HepG2 (cell line): ENCODE measurements around the gene PXYLP1. TPM values are rescaled to one million over a fixed set of nuclear protein-coding genes. Genes with fewer than 3 reads are reported as not detected.

Experiments used
- ATAC-seq: fragments of 200-7000 bp; cut with Tn5 transposase; 3 replicates; pipeline ENCODE4 v1.9.1; 2020; ENCODE audit warnings: mild to moderate bottlenecking, moderate library complexity
- BruUV-seq: library from RNA; stranded (reverse); fragments of 400-500 nt; replicated peaks from 2 replicates; lab custom pipeline; 2021; lab: Mats Ljungman, UMichigan
- CTCF ChIA-PET: fragments of 300-600 bp; formaldehyde crosslinking; extraction: SDS; loops from one replicate; lab custom pipeline; 2021; ENCODE audit warnings: low total read pairs, inconsistent platforms, low intra/inter-chr PET ratio; lab: Yijun Ruan, JAX
- POLR2A ChIA-PET: fragments of 350-600 bp; sonication (Branson Sonifier 250); formaldehyde crosslinking; loops from one replicate; lab custom pipeline; 2020; ENCODE audit warnings: antibody characterized with exemption, inconsistent platforms; lab: Yijun Ruan, JAX
- DNase-seq: peaks from one replicate; pipeline ENCODE4 v3.0.0-alpha.2; 2015; ENCODE audit warnings: low spot score
- FAIRE-seq: peaks from 3 replicates; lab custom pipeline; 2011; peaks lifted over from hg19 to GRCh38; lab: Jason Lieb, UNC
- H2AFZ ChIP-seq: one replicate; pipeline ENCODE4 v1.6.1; 2011; ENCODE audit warnings: low read length, inconsistent platforms
- H3K27ac ChIP-seq: fragments of 300-600 bp; 3 replicates; pipeline ENCODE4 v1.8.0; 2011; ENCODE audit warnings: mixed run types, mild to moderate bottlenecking, mixed read lengths, low read length, inconsistent platforms; ENCODE audit not compliant: insufficient read depth; ENCODE audit errors: extremely low read length
- H3K27me3 ChIP-seq, 2 experiments: fragments of 200-600 bp in 1 of 2; 2 replicates in 1 of 2; 3 replicates in 1 of 2; pipeline versions ENCODE4 v1.6.0 to v1.8.0; 2011; ENCODE audit warnings: low read length in 2 of 2, mild to moderate bottlenecking in 2 of 2, moderate library complexity in 2 of 2, inconsistent platforms in 1 of 2; ENCODE audit not compliant: insufficient read depth in 2 of 2, control insufficient read depth in 1 of 2
- H3K36me3 ChIP-seq, 2 experiments: fragments of 200-600 bp in 1 of 2; replicated peaks in 1 of 2; 2 replicates in 1 of 2; 3 replicates in 1 of 2; pipeline versions ENCODE4 v1.5.1 to v1.8.0; 2011; ENCODE audit warnings: low read length in 2 of 2, inconsistent platforms in 1 of 2; ENCODE audit not compliant: insufficient read depth in 2 of 2, control insufficient read depth in 1 of 2
- H3K4me1 ChIP-seq: 2 replicates; pipeline ENCODE4 v1.5.1; 2012; ENCODE audit warnings: low read length, inconsistent platforms; ENCODE audit not compliant: insufficient read depth
- H3K4me2 ChIP-seq: 2 replicates; pipeline ENCODE4 v1.6.0; 2011; ENCODE audit warnings: low read depth, low read length, inconsistent platforms
- H3K4me3 ChIP-seq, 3 experiments: fragments of 200-600 bp in 1 of 3; sonication (generic), shearing (Covaris generic) in 1 of 3; replicated peaks in 1 of 3; 2 replicates each; pipeline ENCODE4 v1.5.1; 2011 to 2016; ENCODE audit warnings: low read length in 3 of 3, inconsistent platforms in 2 of 3, low read depth in 2 of 3, mild to moderate bottlenecking in 2 of 3, control low read depth in 1 of 3, mixed read lengths in 1 of 3; ENCODE audit not compliant: insufficient read depth in 1 of 3
- H3K79me2 ChIP-seq: one replicate; pipeline ENCODE4 v1.6.1; 2011; ENCODE audit warnings: low read length, inconsistent platforms; ENCODE audit not compliant: insufficient read depth
- H3K9ac ChIP-seq: 2 replicates; pipeline ENCODE4 v1.6.0; 2011; ENCODE audit warnings: mild to moderate bottlenecking, low read depth, low read length, inconsistent platforms; ENCODE audit not compliant: insufficient read depth
- H3K9me3 ChIP-seq: 2 replicates; pipeline ENCODE4 v1.5.1; 2012; ENCODE audit warnings: mild to moderate bottlenecking, low read length
- H4K20me1 ChIP-seq: 2 replicates; pipeline ENCODE4 v1.6.0; 2011; ENCODE audit warnings: inconsistent platforms, mild to moderate bottlenecking, low read length, moderate library complexity; ENCODE audit not compliant: insufficient read depth
- BHLHE40 ChIP-seq: IDR thresholded peaks from 2 replicates; pipeline ENCODE4 v1.6.1; 2011; ENCODE audit warnings: low read length, improper control_type of control experiment
- BORCS8-MEF2B ChIP-seq: sonication (generic); formaldehyde crosslinking; IDR thresholded peaks from 2 replicates; pipeline ENCODE4 v1.8.0; 2022; ENCODE audit warnings: mild to moderate bottlenecking, missing genetic modification reagents
- ETV6 ChIP-seq: sonication (generic); formaldehyde crosslinking; conservative IDR thresholded peaks from 2 replicates; pipeline ENCODE4 v1.4.0; 2020; ENCODE audit warnings: missing genetic modification reagents
- JDP2 ChIP-seq: sonication (generic); formaldehyde crosslinking; IDR thresholded peaks from 2 replicates; pipeline ENCODE4 v1.8.1; 2022; ENCODE audit warnings: missing genetic modification reagents, borderline replicate concordance
- NCOR1 ChIP-seq: fragments of 200-600 bp; sonication (generic); IDR thresholded peaks from 2 replicates; pipeline ENCODE4 v1.7.0; 2017; ENCODE audit warnings: antibody characterized with exemption, low read length, borderline replicate concordance
- ZBTB21 ChIP-seq: sonication (generic); formaldehyde crosslinking; IDR thresholded peaks from 2 replicates; pipeline ENCODE4 v1.4.0; 2020; ENCODE audit warnings: missing genetic modification reagents
- ZFP41 ChIP-seq: sonication (generic); formaldehyde crosslinking; IDR thresholded peaks from 2 replicates; pipeline ENCODE4 v1.4.0; 2020; ENCODE audit warnings: mild to moderate bottlenecking, missing genetic modification reagents, borderline replicate concordance
- ZNF253 ChIP-seq: sonication (generic); formaldehyde crosslinking; IDR thresholded peaks from 2 replicates; pipeline ENCODE4 v1.8.0; 2022; ENCODE audit warnings: mild to moderate bottlenecking, missing genetic modification reagents, borderline replicate concordance
- ZNF326 ChIP-seq: sonication (generic); formaldehyde crosslinking; IDR thresholded peaks from 2 replicates; pipeline ENCODE4 v1.4.0; 2020; ENCODE audit warnings: missing genetic modification reagents, borderline replicate concordance
- ZNF383 ChIP-seq: sonication (generic); formaldehyde crosslinking; IDR thresholded peaks from 2 replicates; pipeline ENCODE4 v1.4.0; 2020; ENCODE audit warnings: missing genetic modification reagents, mild to moderate bottlenecking, borderline replicate concordance
- ZNF441 ChIP-seq: sonication (generic); formaldehyde crosslinking; IDR thresholded peaks from 2 replicates; pipeline ENCODE4 v1.7.0; 2021; ENCODE audit warnings: missing genetic modification reagents, borderline replicate concordance
- ZNF558 ChIP-seq: sonication (generic); formaldehyde crosslinking; IDR thresholded peaks from 2 replicates; pipeline ENCODE4 v1.9.0; 2022; ENCODE audit warnings: mild to moderate bottlenecking, missing genetic modification reagents, borderline replicate concordance
- WGBS: methylation state at CpG from one replicate; pipeline ENCODE4 v1.1.6; 2017; ENCODE audit warnings: low lambda C conversion rate; 5-methylcytosine and 5-hydroxymethylcytosine counted together
- in situ Hi-C: cut with HindIII; loops from 2 replicates; pipeline ENCODE4 v1.10.0; 2017; ENCODE audit warnings: low pct_unique_long_range_greater_than_20kb; ENCODE audit not compliant: extremely low pct_ligation_motif_present
- intact Hi-C: fragments of 100-400 bp; cut with micrococcal nuclease; formaldehyde crosslinking; loops from one replicate; pipeline ENCODE4 v1.10.0; 2022; ENCODE audit not compliant: unreplicated experiment
- polyA plus RNA-seq, 8 experiments: library from polyadenylated mRNA; depleted of rRNA in 3 of 8; stranded (reverse) in 7 of 8; unstranded in 1 of 8; fragments of >200 nt; fragmentation: Illumina TruSeq in 4 of 8; extraction: Trizol in 4 of 8; gene quantifications; 2 replicates each; pipeline versions ENCODE4 v1.2.1 to v1.2.3, GENCODE V29; 2011 to 2016; ENCODE audit warnings: low read depth in 4 of 8, missing spikeins in 1 of 8, mixed read lengths in 1 of 8; ENCODE audit not compliant: insufficient read depth in 1 of 8
- total RNA-seq, 5 experiments: library from RNA; depleted of rRNA; stranded (reverse); fragments of >200 nt; fragmentation: Illumina TruSeq; extraction: Trizol; gene quantifications; 2 replicates each; pipeline ENCODE4 v1.2.3, GENCODE V29; 2016; ENCODE audit warnings: low read depth in 1 of 5
- TF ChIP-seq, protein P1 (sequence below): sonication (generic); formaldehyde crosslinking; conservative IDR thresholded peaks from 2 replicates; pipeline ENCODE4 v1.4.0; 2020; ENCODE audit warnings: mild to moderate bottlenecking, missing genetic modification reagents, moderate library complexity

The PXYLP1 gene
- total and polyA plus RNA-seq, 2 of the 13 experiments (the other 11 are each of a cell fraction or from before 2014, with no cell fraction given), result 4.9 to 8.1 TPM

DNA sequence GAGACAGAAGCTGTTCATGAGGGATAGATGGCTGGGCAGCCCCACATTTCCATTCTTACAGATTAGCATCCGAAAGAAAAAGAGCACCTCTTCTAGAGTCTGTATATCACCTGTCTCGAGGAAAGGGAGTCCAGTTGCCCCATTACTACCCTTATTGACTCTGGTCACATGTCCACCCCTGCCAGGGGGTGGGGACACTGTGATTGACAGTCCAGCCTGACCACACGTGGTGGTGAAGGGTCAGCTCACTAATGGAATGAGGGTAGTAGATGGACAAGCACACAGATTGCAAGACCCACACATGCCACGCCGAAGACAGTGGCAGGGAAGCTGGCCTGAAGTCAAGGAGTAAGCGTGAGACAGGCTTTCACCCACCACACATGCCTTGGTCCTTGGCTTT is 45.8 kb downstream of the PXYLP1 start:
- Histone ChIP-seq H3K36me3 (peaks cover 0 to 2% of the 10 kb centered on the region in 2 experiments; a peak in 2 of 5 replicates), H3K79me2 (no peaks in the 10 kb centered on the region)
- ATAC-seq, result no peak
- TF ChIP-seq, protein P1, sequence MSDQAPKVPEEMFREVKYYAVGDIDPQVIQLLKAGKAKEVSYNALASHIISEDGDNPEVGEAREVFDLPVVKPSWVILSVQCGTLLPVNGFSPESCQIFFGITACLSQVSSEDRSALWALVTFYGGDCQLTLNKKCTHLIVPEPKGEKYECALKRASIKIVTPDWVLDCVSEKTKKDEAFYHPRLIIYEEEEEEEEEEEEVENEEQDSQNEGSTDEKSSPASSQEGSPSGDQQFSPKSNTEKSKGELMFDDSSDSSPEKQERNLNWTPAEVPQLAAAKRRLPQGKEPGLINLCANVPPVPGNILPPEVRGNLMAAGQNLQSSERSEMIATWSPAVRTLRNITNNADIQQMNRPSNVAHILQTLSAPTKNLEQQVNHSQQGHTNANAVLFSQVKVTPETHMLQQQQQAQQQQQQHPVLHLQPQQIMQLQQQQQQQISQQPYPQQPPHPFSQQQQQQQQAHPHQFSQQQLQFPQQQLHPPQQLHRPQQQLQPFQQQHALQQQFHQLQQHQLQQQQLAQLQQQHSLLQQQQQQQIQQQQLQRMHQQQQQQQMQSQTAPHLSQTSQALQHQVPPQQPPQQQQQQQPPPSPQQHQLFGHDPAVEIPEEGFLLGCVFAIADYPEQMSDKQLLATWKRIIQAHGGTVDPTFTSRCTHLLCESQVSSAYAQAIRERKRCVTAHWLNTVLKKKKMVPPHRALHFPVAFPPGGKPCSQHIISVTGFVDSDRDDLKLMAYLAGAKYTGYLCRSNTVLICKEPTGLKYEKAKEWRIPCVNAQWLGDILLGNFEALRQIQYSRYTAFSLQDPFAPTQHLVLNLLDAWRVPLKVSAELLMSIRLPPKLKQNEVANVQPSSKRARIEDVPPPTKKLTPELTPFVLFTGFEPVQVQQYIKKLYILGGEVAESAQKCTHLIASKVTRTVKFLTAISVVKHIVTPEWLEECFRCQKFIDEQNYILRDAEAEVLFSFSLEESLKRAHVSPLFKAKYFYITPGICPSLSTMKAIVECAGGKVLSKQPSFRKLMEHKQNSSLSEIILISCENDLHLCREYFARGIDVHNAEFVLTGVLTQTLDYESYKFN (CRISPR knock-in tag), result no peak
- no peak for TF ChIP-seq NCOR1
- no peak for TF ChIP-seq BHLHE40
- TF ChIP-seq JDP2, result no peak
- TF ChIP-seq ZNF326 (CRISPR knock-in tag), result no peak
- no peak for TF ChIP-seq ETV6 (CRISPR knock-in tag)
- no peak for TF ChIP-seq ZNF558 (CRISPR knock-in tag)
- no peak for TF ChIP-seq ZFP41 (CRISPR knock-in tag)
- no peak for TF ChIP-seq ZNF253 (CRISPR knock-in tag)
- no peak for TF ChIP-seq ZBTB21 (CRISPR knock-in tag)
- no peak for TF ChIP-seq ZNF383 (CRISPR knock-in tag)
- no peak for TF ChIP-seq BORCS8-MEF2B (CRISPR knock-in tag)
- TF ChIP-seq ZNF441 (CRISPR knock-in tag), result no peak
- TF ChIP-seq, all 625 proteins: peak for 0
- peaks cover 12% of the 10 kb centered on the region for H3K4me1 ChIP-seq
- intact Hi-C loops (no loop called here), in situ Hi-C loops (no loop called here)
- no peak overlapping the region for H3K9ac ChIP-seq
- ChIA-PET POLR2A (no interaction called here), CTCF (no interaction called here)
- H2AFZ ChIP-seq, result no peak overlapping the region
- no peak overlapping the region for H3K4me2 ChIP-seq
- WGBS, result 55% methylated on average over 5 of the region's 6 CpGs
- H4K20me1 ChIP-seq, result no peaks in the 10 kb centered on the region
- BruUV-seq, result no TSS peak
- H3K4me3 ChIP-seq, result no peak overlapping the region
- DNase-seq, result no peak
- no peak for FAIRE-seq
- no peaks in the 10 kb centered on the region for H3K27me3 ChIP-seq
- no peaks in the 10 kb centered on the region for H3K9me3 ChIP-seq
- H3K27ac ChIP-seq, result no peak overlapping the region
